ENCODE results near the gene ADNP2. TPM values are rescaled to one million over a fixed set of nuclear protein-coding genes. Genes with fewer than 3 reads are reported as not detected.

The ADNP2 gene
- total RNA-seq, 1 donor from 2014 or later, result 19.2 TPM

DNA sequence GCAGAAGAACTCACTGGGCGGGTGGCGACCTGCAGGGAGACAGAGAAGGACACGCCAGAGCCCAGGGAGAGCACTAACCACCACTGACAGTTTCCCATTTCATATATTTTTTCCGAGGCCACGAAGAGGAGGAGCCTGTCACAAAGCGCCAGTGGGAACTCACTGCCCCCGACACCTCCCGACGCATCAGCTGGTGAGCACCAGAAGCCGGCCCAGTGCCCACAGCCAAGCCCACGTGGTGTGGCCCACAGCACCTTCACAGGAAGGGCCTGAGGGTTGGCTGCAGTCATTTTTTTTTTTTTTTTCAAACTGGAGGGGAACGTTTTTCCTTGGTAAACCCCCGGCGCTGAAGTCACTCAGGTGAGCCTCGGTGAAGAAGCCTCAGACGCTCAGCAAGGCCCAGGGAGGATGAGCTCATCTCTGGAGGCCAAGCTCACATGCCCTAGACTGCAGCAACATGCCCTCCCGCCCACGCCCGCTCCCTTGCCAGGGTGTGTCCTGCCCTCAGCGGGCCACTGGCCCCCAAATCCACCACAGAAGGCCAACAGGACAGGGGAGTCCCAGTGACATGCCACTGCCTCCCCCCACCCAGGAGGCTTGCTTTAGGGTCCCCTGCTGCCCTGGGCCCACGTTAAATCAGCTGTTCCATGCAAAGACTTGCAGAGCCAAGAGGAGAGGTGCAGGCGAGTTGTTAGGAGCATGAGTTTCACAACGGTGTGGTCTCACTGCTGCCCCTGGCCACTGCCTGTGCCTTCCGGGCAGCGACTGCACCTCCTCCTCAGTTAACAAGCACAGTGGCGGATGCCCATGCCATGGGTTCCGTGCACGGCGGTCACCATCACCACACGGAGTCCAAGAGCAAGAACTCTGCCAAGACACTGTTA, 70.1 kb downstream of the ADNP2 start:
- Mint-ChIP-seq H3K9me3 (ENCODE audit: unreplicated experiment) (no peaks in the 10 kb centered on the region), H3K4me3 (ENCODE audit: unreplicated experiment) (no peak overlapping the region), H3K27ac (ENCODE audit: unreplicated experiment) (no peak overlapping the region), H3K4me1 (ENCODE audit: unreplicated experiment) (peaks cover 52% of the 10 kb centered on the region), H3K27me3 (ENCODE audit: unreplicated experiment) (no peaks in the 10 kb centered on the region), H3K36me3 (ENCODE audit: unreplicated experiment) (peaks cover 5% of the 10 kb centered on the region)
- no peak for DNase-seq (ENCODE audit: extremely low spot score, unreplicated experiment)
- TF ChIP-seq, protein P1, sequence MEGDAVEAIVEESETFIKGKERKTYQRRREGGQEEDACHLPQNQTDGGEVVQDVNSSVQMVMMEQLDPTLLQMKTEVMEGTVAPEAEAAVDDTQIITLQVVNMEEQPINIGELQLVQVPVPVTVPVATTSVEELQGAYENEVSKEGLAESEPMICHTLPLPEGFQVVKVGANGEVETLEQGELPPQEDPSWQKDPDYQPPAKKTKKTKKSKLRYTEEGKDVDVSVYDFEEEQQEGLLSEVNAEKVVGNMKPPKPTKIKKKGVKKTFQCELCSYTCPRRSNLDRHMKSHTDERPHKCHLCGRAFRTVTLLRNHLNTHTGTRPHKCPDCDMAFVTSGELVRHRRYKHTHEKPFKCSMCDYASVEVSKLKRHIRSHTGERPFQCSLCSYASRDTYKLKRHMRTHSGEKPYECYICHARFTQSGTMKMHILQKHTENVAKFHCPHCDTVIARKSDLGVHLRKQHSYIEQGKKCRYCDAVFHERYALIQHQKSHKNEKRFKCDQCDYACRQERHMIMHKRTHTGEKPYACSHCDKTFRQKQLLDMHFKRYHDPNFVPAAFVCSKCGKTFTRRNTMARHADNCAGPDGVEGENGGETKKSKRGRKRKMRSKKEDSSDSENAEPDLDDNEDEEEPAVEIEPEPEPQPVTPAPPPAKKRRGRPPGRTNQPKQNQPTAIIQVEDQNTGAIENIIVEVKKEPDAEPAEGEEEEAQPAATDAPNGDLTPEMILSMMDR (IDR thresholded peaks at IDR 0.05), result no peak

DNA sequence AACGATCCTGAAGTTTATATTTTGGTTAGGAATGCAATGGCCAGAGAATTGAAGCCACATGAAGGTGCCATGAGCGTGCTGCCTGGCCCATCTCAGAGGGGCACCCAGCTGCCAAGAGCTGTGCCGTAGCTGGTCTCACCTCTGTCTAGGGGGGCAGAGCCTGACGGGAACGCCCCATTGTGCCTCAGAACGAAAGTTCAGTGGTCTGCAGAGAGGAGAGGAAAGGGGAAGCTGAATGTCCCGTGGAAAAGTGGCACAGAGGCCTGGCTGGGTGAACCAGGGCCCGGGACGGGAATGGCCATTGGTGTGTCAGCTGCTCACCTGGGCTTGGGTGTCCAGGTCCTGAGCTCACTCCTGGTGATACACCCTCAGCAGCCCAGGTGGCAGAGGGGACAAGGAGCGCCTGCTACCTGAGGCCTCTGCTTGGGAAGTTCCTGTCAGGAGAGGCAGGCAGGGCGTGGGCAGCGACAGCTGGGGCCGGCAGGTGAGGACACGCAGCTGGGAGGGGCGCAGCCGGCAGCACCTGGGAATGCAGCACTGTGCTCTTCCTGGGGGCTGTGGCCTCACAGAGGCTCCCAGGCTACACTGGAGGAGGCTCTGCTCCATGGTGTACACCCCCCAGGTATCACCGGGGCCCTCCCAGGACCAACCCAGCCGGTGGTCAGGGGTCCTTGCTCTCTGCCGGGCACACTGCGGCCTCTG, 70.9 kb downstream of the ADNP2 start:
- no peak overlapping the region for H3K27ac Mint-ChIP-seq (ENCODE audit: unreplicated experiment)
- H3K4me1 Mint-ChIP-seq (ENCODE audit: unreplicated experiment), result peaks cover 48% of the 10 kb centered on the region
- peaks cover 5% of the 10 kb centered on the region for H3K36me3 Mint-ChIP-seq (ENCODE audit: unreplicated experiment)
- DNase-seq (ENCODE audit: extremely low spot score, unreplicated experiment), result no peak
- no peaks in the 10 kb centered on the region for H3K27me3 Mint-ChIP-seq (ENCODE audit: unreplicated experiment)
- TF ChIP-seq, protein P1 (IDR thresholded peaks at IDR 0.05), result no peak
- no peak overlapping the region for H3K4me3 Mint-ChIP-seq (ENCODE audit: unreplicated experiment)
- H3K9me3 Mint-ChIP-seq (ENCODE audit: unreplicated experiment), result no peaks in the 10 kb centered on the region

DNA sequence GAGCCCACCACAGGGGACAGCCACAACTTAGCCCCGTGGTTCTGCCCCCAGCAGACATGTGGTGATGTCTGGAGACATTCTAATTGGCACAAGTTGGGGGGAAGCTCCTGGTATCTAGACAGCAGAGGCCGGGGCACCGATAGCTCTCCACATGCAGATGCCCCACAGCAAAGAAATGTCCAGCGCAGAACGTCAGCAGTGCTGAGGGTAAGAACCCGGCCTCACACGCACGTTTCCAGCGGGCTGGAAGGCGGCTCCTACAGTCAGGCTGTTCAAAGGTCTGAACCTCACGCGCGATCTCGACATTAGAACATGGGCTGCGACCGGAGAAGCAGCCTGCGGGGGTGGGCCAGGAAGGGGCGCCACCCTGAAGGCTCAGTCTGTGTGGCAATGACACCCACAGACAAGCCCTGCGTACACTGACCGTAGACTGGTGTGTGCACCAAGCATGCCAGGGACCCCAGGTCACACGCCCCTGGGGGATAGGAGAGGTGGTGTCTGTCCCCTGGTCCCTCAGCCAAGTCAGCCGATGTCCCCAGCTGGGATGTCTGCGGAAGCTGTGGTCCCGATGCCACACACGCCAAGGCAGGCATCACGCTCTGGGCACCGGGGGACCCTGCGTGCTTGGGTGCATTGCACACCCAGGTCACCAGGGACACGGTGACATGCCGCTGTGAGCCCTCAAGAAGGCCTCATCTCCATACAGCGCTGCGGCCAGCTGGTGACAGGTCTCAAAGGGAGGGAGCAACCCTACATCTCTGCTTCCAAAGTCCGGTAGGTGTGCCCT, 71.9 kb downstream of the ADNP2 start:
- peaks cover 38% of the 10 kb centered on the region for H3K4me1 Mint-ChIP-seq (ENCODE audit: unreplicated experiment)
- H3K27me3 Mint-ChIP-seq (ENCODE audit: unreplicated experiment), result no peaks in the 10 kb centered on the region
- no peaks in the 10 kb centered on the region for H3K9me3 Mint-ChIP-seq (ENCODE audit: unreplicated experiment)
- peaks cover 5% of the 10 kb centered on the region for H3K36me3 Mint-ChIP-seq (ENCODE audit: unreplicated experiment)
- TF ChIP-seq, protein P1 (IDR thresholded peaks at IDR 0.05), result no peak
- no peak overlapping the region for H3K27ac Mint-ChIP-seq (ENCODE audit: unreplicated experiment)
- DNase-seq (ENCODE audit: extremely low spot score, unreplicated experiment), result no peak
- H3K4me3 Mint-ChIP-seq (ENCODE audit: unreplicated experiment), result no peak overlapping the region

DNA sequence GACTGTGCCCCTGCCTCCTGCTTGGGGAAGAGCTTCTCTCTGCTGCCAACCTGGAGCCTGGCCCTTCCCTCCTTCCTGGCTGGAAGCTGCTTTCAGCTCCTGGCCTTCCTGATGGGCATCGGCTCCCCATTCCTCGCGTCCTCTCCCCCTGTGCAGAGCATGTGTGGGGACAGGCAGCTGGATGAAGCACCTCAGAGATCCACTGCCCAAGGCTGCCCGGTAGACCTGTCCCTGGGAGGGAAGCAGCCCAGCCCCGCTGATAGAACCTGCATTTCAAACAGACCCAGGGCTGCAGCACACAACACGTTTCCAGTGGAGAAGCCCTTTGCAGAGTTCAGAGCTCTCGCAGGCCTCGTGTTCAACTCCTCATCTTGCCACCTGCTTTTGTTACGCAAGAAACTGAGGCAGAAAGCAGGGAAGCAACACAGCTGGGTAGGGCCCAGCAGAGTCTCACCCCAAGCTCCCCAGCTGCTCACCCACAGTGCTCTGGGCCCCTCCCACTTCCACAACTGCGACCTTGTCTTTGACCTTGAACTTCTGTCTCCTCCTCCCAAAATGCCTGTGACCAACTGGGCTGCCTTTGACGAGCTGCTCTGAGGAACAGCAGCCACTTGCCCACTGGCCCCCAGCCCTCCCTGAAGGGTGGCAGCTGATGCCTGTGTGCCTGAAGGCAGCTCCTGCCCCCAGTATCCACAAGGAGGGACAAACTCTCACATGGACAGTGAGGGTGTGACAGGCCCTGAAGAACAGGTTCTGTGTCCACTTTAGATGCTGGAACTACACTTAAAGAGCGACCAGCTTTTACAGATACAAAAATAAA, 72.8 kb downstream of the ADNP2 start:
- H3K36me3 Mint-ChIP-seq (ENCODE audit: unreplicated experiment), result peaks cover 5% of the 10 kb centered on the region
- TF ChIP-seq, protein P1 (IDR thresholded peaks at IDR 0.05), result no peak
- H3K9me3 Mint-ChIP-seq (ENCODE audit: unreplicated experiment), result no peaks in the 10 kb centered on the region
- peaks cover 30% of the 10 kb centered on the region for H3K4me1 Mint-ChIP-seq (ENCODE audit: unreplicated experiment)
- H3K4me3 Mint-ChIP-seq (ENCODE audit: unreplicated experiment), result no peak overlapping the region
- H3K27me3 Mint-ChIP-seq (ENCODE audit: unreplicated experiment), result no peaks in the 10 kb centered on the region
- no peak for DNase-seq (ENCODE audit: extremely low spot score, unreplicated experiment)
- H3K27ac Mint-ChIP-seq (ENCODE audit: unreplicated experiment), result no peak overlapping the region

Measured in osteocyte (in vitro differentiated cells).